Fibroblast of skin of back (primary cell): ENCODE measurements around the gene PRKCZ.
A peak's percentile ranks its signal among the peaks of the same experiment; 100 is the strongest.

Source experiments
- DNase-seq: peaks from one replicate; pipeline ENCODE4 v3.0.0-alpha.2; 2013

Gene PRKCZ

DNA sequence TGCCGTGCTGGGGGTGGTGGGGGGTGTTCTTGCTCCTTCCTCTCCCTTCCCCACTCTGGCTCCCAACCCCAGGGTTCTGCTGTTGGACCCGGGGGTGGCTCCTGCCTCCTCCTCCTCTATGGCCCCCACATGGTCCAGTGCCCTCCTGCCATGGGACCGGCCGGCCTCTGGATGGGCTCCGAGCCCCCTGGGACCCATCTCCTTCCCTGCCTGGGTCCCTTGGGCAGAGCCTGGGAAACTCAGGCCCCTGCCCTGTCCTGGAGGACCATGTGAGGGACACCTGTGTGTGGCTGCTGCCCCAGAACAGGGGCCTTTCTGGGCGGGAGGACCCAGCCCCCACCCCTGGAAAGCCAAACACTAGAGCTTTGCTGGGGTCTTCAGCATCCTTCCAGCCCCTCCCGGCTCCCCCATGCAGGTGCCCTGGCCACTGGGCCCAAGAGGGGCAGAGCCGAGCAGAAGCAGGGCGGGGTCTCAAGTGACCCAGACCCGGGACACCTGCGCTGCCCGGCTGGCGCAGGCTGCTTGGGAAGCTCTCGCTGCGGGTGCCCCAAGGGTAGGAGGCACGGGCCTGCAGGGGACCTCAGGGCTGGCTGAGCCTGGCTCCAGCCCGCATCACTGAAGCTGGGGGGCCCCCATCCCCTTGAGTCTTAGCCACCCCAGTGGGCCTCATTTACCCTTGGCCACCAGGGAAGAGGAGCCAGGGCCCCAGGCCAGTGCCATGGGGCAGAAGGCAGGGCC lies 146.9 kb downstream of the PRKCZ start:
- DNase-seq, result no peak

- no peak for DNase-seq
Measured at GRCh38 chr1:2197707-2198165, 147.5 kb downstream of the PRKCZ start.

DNA sequence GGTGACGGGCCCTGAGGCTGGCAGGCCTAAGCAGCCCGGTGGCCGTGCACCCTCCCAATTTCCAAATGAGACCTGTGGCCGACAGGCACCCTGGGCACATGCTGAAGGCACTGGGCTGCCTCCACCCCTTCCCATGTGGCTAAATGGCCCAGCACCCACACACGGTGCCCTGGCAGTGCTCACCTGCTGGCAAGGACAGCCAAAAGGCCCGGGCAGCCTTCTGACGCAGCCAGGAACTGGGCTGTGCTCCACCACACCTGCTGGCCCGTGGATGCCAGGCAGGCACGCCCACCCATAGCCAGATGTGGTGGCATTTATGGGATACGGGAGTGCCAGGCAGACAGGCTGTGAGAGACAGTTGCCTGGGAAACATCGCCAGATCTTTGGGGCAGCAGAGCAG lies 148.4 kb downstream of the PRKCZ start:
- no peak for DNase-seq

GRCh38 chr1:2199042-2199810 lies 149.0 kb downstream of the PRKCZ start:
- peak; percentile 96 for DNase-seq

DNA sequence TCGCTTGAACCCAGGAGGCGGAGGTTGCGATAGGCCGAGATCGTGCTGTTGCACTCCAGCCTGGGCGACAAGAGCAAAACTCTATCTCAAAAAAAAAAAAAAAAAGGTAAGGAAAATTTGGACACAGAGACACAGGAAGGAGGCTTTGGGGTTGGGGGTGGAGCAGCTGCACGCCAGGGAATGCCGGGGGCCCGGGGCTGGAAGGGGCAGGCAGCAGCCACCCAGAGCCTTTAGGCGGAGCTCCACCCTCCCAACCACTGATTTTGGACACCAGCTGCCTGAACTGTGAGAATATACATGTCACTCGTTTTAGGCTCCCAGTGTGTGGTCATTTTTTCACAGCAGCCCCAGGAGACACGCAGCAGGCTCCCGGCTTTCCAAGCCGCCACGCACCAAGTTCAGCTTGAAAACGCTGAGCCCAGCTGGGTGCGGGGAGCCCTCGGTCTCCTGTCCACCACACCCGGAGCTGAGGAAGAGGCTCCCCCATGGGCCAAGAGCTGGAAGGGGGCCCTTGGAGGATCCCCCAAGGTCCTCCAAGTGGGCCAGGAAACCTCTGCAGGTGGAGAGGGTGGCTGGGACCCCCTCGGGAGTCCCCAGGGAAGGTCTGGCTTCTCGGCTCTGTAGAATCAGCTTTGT lies 150.2 kb downstream of the PRKCZ start:
- DNase-seq, result no peak

GRCh38 chr1:2201062-2201461 lies 150.9 kb downstream of the PRKCZ start:
- no peak for DNase-seq

DNA sequence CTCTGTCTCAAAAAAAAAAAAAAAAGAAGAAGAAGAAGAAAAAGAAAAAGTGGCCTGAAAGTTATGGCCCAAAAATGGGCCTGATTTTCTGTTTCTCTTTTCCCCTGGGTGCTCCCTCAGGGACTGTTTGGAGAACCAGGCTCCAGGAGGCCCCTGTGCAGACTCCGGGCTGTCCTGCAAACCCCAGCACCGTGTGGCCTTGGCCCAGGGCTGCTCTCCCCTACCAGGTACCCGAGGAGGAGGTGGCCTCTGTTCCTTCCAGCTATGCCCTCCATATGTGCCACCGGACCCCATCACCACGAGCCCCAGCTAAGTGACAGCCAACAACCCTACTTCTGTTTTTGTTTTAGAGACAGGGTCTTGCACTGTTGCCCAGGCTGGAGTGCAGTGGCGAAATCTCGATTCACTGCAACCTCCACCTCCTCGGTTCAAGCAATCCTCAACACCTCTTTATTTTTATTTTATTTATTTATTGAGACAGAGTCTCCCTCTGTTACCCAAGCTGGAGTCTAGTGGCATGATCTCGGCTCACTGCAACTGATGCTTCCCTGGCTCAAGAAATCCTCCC lies 151.9 kb downstream of the PRKCZ start:
- no peak for DNase-seq

GRCh38 chr1:2202843-2203601 lies 152.8 kb downstream of the PRKCZ start:
- no peak for DNase-seq

- DNase-seq, result no peak
Measured at GRCh38 chr1:2203671-2204414, 153.6 kb downstream of the PRKCZ start.

- peak; percentile 72 for DNase-seq
Measured at GRCh38 chr1:2204415-2205190, 154.4 kb downstream of the PRKCZ start.

- peak; percentile 90 for DNase-seq
Measured at GRCh38 chr1:2205191-2205952, 155.2 kb downstream of the PRKCZ start.

GRCh38 chr1:2206813-2207487 lies 156.7 kb downstream of the PRKCZ start:
- no peak for DNase-seq

GRCh38 chr1:2208309-2209239 lies 158.4 kb downstream of the PRKCZ start:
- peak; percentile 96 for DNase-seq

GRCh38 chr1:2209400-2210083 lies 159.3 kb downstream of the PRKCZ start:
- no peak for DNase-seq

GRCh38 chr1:2210084-2210653 lies 160.0 kb downstream of the PRKCZ start:
- no peak for DNase-seq

GRCh38 chr1:2210786-2211185 lies 160.6 kb downstream of the PRKCZ start:
- no peak for DNase-seq

DNA sequence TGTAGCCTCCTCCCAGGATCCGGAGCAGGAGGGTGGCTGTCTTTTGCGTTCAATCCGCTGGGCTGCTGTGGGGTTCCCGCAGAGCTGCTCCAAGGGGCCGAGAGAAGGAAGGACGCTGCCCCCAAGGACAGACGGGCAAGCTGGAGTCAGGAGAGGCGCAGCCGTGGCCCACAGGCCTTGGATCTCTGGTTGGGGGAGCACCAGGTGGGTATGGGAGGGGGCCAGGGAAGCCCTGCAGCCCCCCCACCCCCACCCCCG lies 162.0 kb downstream of the PRKCZ start:
- no peak for DNase-seq
